Pons (tissue), 1 donor: ENCODE results near the gene TBL1Y.
A peak's percentile ranks its signal among the peaks of the same experiment; 100 is the strongest.
"Not testable (repeated sequence)": the region's sequence is repeated elsewhere in the genome, so short reads cannot be mapped to it uniquely, and the experiment has no call there.

Source experiments
- DNase-seq: peaks from one replicate; pipeline ENCODE4 v3.0.0-alpha.2; 2016; ENCODE audit warnings: low spot score

TBL1Y gene

DNA sequence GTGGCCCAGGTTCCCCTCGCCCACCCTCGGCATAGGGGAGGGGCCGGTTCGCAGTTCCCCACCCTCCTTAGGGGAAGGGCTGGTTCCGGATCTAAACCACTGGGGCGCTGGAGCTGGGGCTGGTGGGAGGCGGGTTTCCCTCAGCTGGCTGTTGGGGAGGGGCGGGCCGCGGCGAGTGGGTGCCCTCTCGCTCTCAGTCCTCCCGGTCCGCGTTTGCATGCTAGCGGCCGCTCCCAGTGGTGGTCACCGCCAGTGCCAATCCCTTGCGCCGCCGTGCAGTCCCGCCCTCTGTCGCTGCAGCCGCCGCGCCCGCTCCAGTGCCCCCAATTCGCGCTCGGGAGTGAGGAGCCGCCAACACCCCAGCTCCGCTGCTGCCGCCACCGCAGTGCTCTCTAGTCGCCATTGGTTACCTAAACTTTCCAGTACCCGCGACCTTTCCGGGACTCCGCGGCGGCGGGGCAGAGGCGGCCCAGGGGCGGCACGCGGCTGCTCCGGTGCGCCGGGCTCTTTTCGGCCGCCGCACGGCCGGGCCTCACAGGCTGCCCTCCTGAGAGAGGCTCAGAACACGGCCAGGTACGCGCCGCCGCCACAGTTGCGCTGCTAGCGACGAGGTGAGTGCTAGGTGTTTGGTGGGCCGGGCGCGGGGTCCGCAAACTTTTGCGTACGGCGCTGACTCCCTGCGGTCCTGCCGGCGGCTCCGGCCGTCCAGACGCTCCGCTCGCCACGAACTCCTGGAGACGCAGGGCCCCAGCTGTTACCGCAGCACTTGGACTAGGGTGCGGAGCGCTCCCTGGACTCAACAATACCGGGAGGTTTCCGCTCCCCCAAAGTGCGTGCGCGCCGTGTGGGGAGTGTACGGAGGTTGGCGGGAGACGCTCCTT is at the start of gene TBL1Y:
TSS of gene TBL1Y (plus strand) at position 326 of the 881 bp plus-strand sequence. CDS start 114,388 bp downstream, outside the sequence.
- DNase-seq: no peak

DNA sequence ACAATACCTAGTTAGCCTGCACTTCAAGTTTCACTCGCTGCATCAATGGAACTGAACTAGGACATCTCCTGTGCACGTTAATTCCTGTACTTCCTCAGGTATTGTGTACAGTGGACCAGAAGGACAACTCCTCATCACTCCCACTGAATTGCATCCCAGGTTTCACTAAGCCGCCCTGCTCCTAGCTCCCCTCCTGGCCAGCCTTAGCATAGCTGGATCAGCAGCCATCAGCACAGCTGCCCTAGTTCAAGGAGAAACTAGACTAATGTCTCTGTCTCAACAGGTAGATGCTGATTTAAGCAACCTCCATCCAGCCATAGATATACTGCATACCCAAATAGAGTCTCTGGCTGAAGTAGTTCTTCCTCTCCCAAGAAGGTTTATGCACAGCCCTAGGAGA is 16.0 kb upstream of the TBL1Y start:
- DNase-seq: no peak

- DNase-seq: no peak
These were observed 15.3 kb upstream of the TBL1Y start for GRCh38 chrY:6895236-6895635.

DNA sequence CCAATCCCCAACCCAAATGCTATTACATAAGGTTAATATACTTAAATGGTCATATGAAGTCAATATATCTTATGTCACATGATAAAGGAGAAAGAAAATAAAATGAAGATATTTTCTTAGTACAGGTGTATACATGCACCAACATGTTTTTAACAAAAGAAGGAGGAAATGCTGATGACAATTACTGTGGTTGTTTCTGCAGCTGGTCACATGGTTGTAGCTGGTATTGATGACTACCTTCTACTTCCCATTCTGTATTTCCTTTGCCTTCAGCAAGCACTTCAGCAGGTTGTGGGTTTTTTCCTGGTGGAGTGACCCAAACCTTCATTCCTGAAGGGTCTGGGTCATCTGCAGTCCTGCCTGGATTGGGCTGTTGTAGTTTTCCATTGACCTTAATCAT is 8.4 kb upstream of the TBL1Y start:
- DNase-seq: not testable (repeated sequence)

DNA sequence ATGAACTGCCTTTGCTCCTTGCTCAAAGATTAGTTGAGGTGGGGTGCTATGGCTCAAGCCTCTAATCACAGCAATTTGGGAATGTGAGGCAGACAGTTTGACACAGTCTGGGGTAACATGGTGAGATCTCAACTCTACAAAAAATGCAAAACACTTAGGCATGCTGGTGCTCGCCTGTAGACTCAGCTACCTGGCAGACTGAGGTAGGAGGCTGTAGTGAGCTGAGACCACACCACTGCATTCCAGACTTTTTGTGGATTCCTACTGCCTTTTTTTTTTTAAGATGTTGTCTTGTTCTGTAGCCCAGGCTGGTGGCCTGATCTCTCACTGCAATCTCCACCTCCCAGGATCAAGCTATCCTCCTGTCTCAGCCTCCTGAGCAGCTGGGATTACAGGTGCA is 2.9 kb upstream of the TBL1Y start:
- no peak for DNase-seq

DNA sequence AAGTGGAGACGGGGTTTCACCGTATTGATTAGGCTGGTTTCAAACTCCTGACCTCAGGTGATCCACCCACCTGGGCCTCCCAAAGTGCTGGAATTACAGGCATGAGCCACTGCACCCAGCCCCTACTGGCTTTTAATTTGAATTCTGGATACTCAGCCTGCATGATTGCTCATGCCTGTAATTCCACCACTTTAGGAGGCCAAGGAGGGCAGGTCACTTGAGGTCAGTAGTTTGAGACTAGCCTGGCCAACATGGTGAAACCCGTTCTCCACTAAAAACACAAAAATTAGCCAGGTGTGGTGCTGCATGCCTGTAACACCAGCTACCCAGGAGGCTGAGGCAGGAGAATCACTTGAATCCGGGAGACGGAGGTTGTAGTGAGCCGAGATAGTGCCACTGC is 2.5 kb upstream of the TBL1Y start:
- not testable (repeated sequence) for DNase-seq

GRCh38 chrY:6909118-6909521 is 1.4 kb upstream of the TBL1Y start:
- DNase-seq: no peak

DNA sequence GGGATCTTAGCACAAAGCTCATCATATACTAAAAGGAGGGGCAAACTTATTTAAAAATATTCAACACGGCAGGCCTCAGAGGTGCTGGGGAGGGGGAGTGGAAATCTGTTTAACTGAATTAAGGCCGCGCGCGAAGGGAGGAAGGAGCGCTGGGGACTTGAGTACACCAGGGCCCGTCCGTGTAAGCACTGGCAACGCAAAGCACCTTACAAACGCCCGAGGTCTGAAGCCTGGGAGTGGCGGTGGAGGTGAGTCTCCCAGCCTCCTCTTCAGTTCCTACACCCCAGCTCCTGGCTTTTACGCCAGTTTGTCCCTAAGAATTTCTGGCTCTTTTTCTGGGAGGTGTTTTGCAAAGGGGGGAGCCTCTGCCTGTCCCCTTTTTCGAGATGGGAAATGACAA is 641 bp upstream of the TBL1Y start:
- DNase-seq: no peak

- no peak for DNase-seq
These were observed 870 bp downstream of the TBL1Y start, which contains the start of gene AMELY for GRCh38 chrY:6911253-6911881. TSS of gene AMELY (minus strand) at chrY:6911752. CDS start at chrY:6872608, 39,144 bp downstream.

DNA sequence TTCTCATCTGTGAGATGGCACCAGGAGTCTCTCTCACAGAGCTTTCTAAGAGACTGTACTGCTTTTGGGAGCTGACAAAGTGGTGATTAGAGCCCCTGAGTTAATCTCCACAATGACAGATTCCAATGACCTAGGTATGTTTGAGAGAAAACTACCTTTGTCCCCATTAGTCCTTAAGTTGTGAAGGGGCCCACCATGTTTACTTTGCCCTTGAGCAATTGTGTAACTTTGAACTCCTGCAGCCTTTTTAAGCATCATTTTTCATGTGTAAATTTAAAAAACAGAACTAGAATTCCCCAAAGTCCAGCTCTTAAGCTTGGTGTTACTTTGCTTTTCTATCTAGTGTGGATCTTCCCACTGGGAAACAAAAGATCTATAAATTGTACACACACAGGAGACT is 2.9 kb downstream of the TBL1Y start:
- no peak for DNase-seq

- no peak for DNase-seq
These were observed 10.6 kb downstream of the TBL1Y start for GRCh38 chrY:6921061-6921460.

DNA sequence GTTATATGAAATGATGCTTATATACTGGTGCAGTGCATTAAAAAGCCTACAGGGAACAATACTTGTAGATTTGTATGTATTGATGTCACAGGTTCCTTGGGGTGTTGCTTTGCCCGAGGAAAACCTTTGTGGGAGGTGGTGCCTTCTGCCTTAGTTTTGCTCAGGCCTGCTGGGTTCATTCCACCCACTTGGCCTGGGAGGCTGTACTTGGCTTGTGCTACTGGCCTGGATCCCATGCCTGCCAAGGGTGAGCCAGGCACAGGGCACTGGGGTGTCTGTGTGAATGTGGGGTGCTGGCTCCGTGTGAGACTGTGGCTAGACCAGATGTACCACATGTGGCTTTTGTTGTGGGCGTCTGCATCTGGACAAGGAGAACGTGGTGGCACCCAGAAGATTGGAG is 17.8 kb downstream of the TBL1Y start:
- no peak for DNase-seq

DNA sequence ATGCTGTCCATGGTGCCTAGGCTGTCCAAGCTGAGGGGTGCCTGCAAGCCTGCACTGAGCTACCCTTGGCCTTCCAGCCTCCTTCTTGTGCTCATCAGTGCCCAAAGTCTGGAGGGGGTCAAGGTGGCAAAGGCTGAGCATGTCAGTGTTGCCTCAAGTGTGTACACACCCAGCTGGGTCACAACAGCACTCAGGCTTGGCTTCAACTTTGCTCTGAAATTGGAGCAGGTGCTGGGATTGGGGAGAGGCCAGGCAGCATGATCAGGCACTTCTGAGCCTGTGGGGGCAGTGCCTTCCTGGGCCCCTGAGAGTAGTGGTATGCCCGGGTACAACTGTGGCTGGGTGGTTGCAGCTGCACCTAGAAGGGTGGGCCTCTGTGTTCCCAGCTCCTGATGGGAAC is 18.7 kb downstream of the TBL1Y start:
- no peak for DNase-seq

DNA sequence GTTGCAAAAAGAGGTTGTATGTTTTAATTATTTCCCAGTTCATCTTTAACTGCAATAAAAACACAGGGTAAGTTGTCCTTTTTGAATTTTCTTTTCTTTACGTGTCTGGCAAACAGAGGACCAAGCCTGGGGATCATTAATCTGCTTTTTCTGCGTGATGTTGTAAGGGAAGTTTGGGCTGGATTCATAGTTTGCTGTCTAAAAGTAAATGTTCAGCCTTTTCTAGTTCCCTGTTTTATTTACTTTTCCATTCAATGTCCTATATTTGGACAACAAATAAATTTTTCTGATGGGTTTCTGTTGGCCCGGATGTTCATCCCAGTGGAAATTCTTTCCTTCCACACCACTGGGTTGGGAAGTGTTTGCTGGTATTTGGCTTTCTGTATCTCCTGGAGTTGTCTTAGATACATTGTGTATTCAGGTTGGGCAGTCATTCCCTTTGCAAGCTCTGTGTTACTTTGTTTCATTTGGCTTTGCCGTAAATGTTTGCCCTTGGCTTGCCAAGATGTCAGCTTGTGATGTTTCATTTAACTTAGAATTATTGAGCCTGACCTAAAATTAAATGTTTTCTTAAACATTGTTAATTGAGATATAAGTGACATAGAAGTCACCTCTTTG is 21.4 kb downstream of the TBL1Y start:
- DNase-seq: peak; percentile 1

DNA sequence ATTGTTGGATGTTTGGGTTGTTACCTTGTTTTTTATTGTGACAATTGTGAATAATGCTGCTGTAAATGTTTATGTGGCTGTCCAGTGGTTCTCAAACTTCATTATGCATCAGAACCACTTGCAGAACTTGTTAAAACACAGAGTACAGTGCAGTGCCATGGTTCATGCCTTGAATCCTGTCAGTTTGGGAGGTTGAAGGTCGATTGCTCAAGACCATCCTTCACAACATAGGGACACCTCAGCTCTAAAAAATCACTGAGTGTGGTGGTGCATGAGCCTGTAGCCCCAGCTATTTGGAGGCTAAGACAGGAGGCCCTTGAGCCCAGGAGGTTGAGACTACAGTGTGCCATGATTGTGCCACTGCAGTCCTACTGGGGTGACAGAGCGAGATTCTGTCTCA is 25.0 kb downstream of the TBL1Y start:
- DNase-seq: no peak

- DNase-seq: no peak
These were observed 37.2 kb downstream of the TBL1Y start for GRCh38 chrY:6947695-6948094.

DNA sequence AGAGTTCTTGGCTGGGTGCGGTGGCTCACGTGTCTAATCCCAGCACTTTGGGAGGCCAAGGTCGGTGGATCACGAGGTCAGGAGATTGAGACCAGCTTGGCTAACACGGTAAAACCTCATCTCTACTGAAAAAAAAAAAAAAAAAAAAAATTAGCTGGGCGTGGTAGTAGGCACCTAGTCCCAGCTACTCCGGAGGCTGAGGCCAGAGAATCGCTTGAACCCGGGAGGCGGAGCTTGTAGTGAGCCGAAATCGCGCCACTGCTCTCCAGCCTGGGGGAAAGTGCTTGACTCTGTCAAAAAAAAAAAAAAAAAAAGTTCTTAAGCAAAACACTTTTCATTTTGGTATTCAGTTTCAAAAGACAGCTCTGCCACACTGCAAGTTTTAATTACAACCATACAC is 37.9 kb downstream of the TBL1Y start:
- DNase-seq: no peak

- no peak for DNase-seq
These were observed 39.5 kb downstream of the TBL1Y start for GRCh38 chrY:6949947-6950346.

DNA sequence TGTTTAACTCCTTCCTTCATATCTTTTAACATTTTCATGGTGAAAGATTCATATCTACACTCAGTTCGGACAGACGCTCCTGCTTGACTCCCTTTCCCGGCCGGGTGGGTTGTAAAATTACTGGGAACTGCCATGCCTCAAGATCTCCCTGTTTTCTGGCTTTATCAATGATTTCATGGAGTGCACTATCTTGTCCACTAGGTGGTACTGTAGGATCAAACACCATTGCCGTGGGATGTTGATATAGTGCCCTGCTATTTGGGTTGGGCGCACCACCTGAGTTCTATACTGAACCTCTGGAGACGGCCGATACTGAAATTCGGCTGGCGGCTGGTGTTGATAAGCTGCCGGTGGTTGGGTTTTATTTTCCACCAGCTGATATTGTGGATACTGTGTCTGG is 54.2 kb downstream of the TBL1Y start:
- peak; percentile 52 for DNase-seq

- DNase-seq: no peak
These were observed 56.0 kb downstream of the TBL1Y start for GRCh38 chrY:6966521-6966920.

- no peak for DNase-seq
These were observed 57.2 kb downstream of the TBL1Y start for GRCh38 chrY:6967736-6968135.

GRCh38 chrY:6968191-6968590 is 57.7 kb downstream of the TBL1Y start:
- DNase-seq: no peak

GRCh38 chrY:6972271-6972887 is 61.9 kb downstream of the TBL1Y start:
- DNase-seq: no peak
